ENCODE data around the gene XPO6. TPM values are rescaled to one million over a fixed set of nuclear protein-coding genes. Genes with fewer than 3 reads are reported as not detected.
A peak's percentile ranks its signal among the peaks of the same experiment; 100 is the strongest.

Gene XPO6
- total RNA-seq, 1 experiment from 2014 or later, result 124 TPM

DNA sequence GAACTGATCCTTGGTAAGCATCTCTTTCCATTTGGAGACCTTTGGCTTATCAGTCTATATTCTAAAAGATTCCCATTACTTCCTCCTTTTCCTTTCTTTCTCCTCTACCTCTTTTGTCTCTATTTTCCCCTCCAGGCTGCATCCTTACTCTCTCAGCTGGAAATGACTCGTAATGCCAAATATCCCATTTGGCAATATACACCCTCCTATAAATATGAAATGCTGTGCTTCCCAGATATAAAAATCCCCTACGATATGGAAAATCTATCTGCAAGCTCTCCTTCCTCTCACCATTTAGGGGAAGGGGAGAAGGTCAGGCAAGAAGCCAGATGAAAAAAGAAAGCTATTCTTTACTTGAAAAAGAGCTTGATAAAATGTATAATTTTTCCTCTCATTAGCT, 39.9 kb downstream of the XPO6 start:
- no peak overlapping the region for H3K18ac ChIP-seq (ENCODE audit: insufficient read length, low read depth, low read length)
- H3K23ac ChIP-seq (ENCODE audit: insufficient read length, low read depth, low read length), result no peak overlapping the region
- TF ChIP-seq, protein P1, sequence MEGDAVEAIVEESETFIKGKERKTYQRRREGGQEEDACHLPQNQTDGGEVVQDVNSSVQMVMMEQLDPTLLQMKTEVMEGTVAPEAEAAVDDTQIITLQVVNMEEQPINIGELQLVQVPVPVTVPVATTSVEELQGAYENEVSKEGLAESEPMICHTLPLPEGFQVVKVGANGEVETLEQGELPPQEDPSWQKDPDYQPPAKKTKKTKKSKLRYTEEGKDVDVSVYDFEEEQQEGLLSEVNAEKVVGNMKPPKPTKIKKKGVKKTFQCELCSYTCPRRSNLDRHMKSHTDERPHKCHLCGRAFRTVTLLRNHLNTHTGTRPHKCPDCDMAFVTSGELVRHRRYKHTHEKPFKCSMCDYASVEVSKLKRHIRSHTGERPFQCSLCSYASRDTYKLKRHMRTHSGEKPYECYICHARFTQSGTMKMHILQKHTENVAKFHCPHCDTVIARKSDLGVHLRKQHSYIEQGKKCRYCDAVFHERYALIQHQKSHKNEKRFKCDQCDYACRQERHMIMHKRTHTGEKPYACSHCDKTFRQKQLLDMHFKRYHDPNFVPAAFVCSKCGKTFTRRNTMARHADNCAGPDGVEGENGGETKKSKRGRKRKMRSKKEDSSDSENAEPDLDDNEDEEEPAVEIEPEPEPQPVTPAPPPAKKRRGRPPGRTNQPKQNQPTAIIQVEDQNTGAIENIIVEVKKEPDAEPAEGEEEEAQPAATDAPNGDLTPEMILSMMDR (conservative IDR thresholded peaks at IDR 0.05), result no peak
- H2BK120ac ChIP-seq (ENCODE audit: low read depth, low read length, poor library complexity, severe bottlenecking), result no peak overlapping the region
- peaks cover 4% of the 10 kb centered on the region for H3K79me1 ChIP-seq (ENCODE audit: insufficient read depth, low read depth, low read length, poor library complexity, severe bottlenecking)
- no peak overlapping the region for H2BK12ac ChIP-seq (ENCODE audit: insufficient read length, low read depth, low read length)
- H3K27me3 ChIP-seq (ENCODE audit: insufficient read depth, low read length), result no peaks in the 10 kb centered on the region
- no peak for DNase-seq
- H2AK5ac ChIP-seq (ENCODE audit: insufficient read length, low read length), result no peak overlapping the region
- peak overlapping the region in 1 of 3 experiments; percentile 44; a peak in 1 of 7 replicates for H3K27ac Mint-ChIP-seq
- H3K14ac ChIP-seq (ENCODE audit: insufficient read depth, low read length), result no peak overlapping the region
- H4K8ac ChIP-seq (replicated peaks; ENCODE audit: insufficient read length, low read depth, low read length), result no peak overlapping the region
- H3K23me2 ChIP-seq (ENCODE audit: insufficient read length, low read depth, low read length, poor library complexity, severe bottlenecking), result no peaks in the 10 kb centered on the region
- H4K91ac ChIP-seq (ENCODE audit: insufficient read length, low read depth, low read length), result no peak overlapping the region
- H3K9me3 Mint-ChIP-seq, result no peaks in the 10 kb centered on the region
- no peaks in the 10 kb centered on the region; the same call in 1 of the 2 replicates for H3K79me2 ChIP-seq (ENCODE audit: insufficient read depth, low read length)
- no peak overlapping the region for H3K27ac ChIP-seq (ENCODE audit: insufficient read length, low read depth, low read length)
- H4K20me1 ChIP-seq (ENCODE audit: control insufficient read depth, insufficient read depth, insufficient read length), result no peaks in the 10 kb centered on the region
- no peak overlapping the region for H4K5ac ChIP-seq (ENCODE audit: insufficient read length, low read depth, low read length)
- no peak overlapping the region for H3K9ac ChIP-seq (ENCODE audit: extremely low read depth, insufficient read length, low read length)
- WGBS (ENCODE audit: extremely low coverage, insufficient read length, low lambda C conversion rate), result no CpG with 5 or more reads among the region's 2 CpGs
- no peak overlapping the region for H3K4me2 ChIP-seq (ENCODE audit: insufficient read depth, insufficient read length, low read length)
- H3K4me1 ChIP-seq (ENCODE audit: insufficient read depth, low read length), result no peaks in the 10 kb centered on the region
- H2BK15ac ChIP-seq (ENCODE audit: low read depth, low read length), result no peak overlapping the region
- H3K9me3 ChIP-seq (ENCODE audit: control insufficient read depth, low read depth, low read length), result no peaks in the 10 kb centered on the region
- no peaks in the 10 kb centered on the region; the same call in 1 of the 2 replicates for H3K27me3 Mint-ChIP-seq (ENCODE audit: low read depth)
- no peak overlapping the region for H3T11ph ChIP-seq (ENCODE audit: low read length)
- H3K4me1 Mint-ChIP-seq, result no peaks in the 10 kb centered on the region
- no peak overlapping the region for H2BK5ac ChIP-seq (ENCODE audit: insufficient read length, low read length)
- H2AFZ ChIP-seq (ENCODE audit: low read length), result no peak overlapping the region
- H3K4ac ChIP-seq (ENCODE audit: low read depth, low read length), result no peak overlapping the region
- no peak overlapping the region for H3K4me3 Mint-ChIP-seq
- no peak overlapping the region for H3K56ac ChIP-seq (ENCODE audit: insufficient read length, low read depth, low read length)
- no peak overlapping the region for H2BK20ac ChIP-seq (ENCODE audit: low read depth, low read length, poor library complexity, severe bottlenecking)
- H3K36me3 Mint-ChIP-seq (ENCODE audit: insufficient read depth in 1 of 3, low read depth in 3 of 3), result peaks cover 36 to 68% (median 51%) of the 10 kb centered on the region in 3 experiments; a peak in 6 of 7 replicates

All from H9 (cell line).